ENCODE results near the gene OGFOD3.

DNA sequence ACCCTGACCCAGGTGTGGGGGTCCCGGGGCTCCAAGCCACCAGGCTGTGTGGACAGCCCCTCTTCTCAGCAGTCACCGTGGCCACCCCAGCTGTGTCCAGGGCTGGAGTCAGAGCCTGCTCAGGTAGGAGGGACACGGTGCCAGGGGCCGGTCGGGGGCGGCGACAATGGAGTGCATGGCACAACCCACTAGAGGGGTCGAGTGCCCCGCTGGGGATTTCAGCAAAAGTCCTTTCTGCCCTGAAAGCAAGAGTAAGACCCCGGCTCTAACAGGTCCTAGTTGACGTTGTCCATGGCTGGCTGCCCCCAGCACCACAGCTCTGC, 35.5 kb downstream of the OGFOD3 start:
- no peak for TF ChIP-seq CTCF (IDR thresholded peaks at IDR 0.05; ENCODE audit: extremely low read depth in 1 of 2, insufficient read depth in 1 of 2, low read depth in 1 of 2, low read length in 2 of 2)
- TF ChIP-seq POLR2A (IDR thresholded peaks at IDR 0.05; ENCODE audit: low read depth, low read length) = no peak

Data from endothelial cell of umbilical vein (primary cell).